ENCODE data around the gene JADE2.

DNA sequence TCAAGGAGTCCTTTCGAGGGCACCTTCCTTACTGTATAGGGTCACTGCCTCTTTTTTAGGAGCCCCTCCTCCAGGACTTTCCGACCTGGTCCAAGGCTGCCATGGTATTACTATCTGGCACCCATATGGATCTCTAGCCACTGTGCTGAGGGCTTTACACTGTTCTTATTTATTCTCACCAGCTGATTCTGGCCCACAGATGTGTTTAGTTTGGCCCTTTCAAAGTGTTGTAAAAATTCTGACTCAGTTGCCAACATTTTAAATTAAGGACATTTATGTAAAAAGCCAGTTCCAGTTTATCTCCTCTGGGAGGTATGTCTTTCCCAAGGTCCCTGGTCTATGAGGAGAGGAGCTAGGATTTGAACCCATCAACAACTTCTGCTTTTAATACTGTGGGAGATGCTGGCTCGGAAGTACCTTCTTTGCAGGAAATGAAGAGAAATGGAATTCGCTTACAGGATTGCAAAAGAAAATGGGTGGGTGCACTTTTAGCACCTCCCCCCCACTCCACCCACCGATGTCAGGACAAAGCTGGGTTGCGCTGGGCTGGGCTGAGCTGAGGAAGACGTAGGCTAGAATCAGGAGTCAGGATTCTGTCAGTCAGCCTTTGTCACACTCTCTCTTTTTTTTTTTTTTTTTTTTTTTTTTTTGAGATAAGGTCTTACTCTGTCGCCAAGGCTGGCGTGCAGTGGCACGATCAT is 7.8 kb downstream of the JADE2 start:
- TF ChIP-seq, protein P1, sequence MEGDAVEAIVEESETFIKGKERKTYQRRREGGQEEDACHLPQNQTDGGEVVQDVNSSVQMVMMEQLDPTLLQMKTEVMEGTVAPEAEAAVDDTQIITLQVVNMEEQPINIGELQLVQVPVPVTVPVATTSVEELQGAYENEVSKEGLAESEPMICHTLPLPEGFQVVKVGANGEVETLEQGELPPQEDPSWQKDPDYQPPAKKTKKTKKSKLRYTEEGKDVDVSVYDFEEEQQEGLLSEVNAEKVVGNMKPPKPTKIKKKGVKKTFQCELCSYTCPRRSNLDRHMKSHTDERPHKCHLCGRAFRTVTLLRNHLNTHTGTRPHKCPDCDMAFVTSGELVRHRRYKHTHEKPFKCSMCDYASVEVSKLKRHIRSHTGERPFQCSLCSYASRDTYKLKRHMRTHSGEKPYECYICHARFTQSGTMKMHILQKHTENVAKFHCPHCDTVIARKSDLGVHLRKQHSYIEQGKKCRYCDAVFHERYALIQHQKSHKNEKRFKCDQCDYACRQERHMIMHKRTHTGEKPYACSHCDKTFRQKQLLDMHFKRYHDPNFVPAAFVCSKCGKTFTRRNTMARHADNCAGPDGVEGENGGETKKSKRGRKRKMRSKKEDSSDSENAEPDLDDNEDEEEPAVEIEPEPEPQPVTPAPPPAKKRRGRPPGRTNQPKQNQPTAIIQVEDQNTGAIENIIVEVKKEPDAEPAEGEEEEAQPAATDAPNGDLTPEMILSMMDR (IDR thresholded peaks at IDR 0.05; ENCODE audit: control extremely low read depth in 1 of 3, insufficient read depth in 1 of 3, low read depth in 1 of 3, low read length in 3 of 3): no peak
- TF ChIP-seq E2F6 (IDR thresholded peaks at IDR 0.05): no peak
- no peak for TF ChIP-seq CBX8 (IDR thresholded peaks at IDR 0.05; ENCODE audit: borderline replicate concordance, low read depth, low read length)

All from H1 (cell line).